Endothelial cell of umbilical vein (primary cell): ENCODE measurements around the gene LTBP1. TPM values are rescaled to one million over a fixed set of nuclear protein-coding genes. Genes with fewer than 3 reads are reported as not detected.

Experiments
- BruUV-seq: library from RNA; stranded (reverse); fragments of 400-500 nt; replicated peaks from 2 replicates; lab custom pipeline; 2021; lab: Mats Ljungman, UMichigan
- CTCF ChIA-PET: fragments of 300-600, 350-600 bp; sonication (Branson Sonifier 250); formaldehyde crosslinking; loops from one replicate; lab custom pipeline; 2021; ENCODE audit warnings: antibody characterized with exemption, inconsistent platforms; lab: Charles Lee
- POLR2A ChIA-PET: fragments of 300-600, 350-600 bp; sonication (Branson Sonifier 250); formaldehyde crosslinking; loops from one replicate; lab custom pipeline; 2021; ENCODE audit warnings: antibody characterized with exemption, inconsistent platforms; lab: Charles Lee
- DNase-seq: peaks from one replicate; pipeline ENCODE4 v3.0.0-alpha.2; 2011; ENCODE audit warnings: low read depth, low spot score
- FAIRE-seq: peaks from 2 replicates; lab custom pipeline; 2011; peaks lifted over from hg19 to GRCh38; lab: Jason Lieb, UNC
- H2AFZ ChIP-seq: 2 replicates; pipeline ENCODE4 v1.6.0; 2012; ENCODE audit warnings: low read depth, low read length, control low read depth, inconsistent platforms
- H3K27ac ChIP-seq: 2 replicates; pipeline ENCODE4 v1.5.1; 2011; ENCODE audit warnings: low read depth, mild to moderate bottlenecking, control low read depth, low read length, moderate library complexity; ENCODE audit not compliant: insufficient read depth
- H3K27me3 ChIP-seq, 2 experiments: 2 replicates each; pipeline versions ENCODE4 v1.6.0 to v1.6.1; 2011; ENCODE audit warnings: low read length in 2 of 2, mixed read lengths in 1 of 2; ENCODE audit not compliant: control insufficient read depth in 2 of 2, insufficient read depth in 2 of 2
- H3K36me3 ChIP-seq, 2 experiments: 2 replicates in 1 of 2; 3 replicates in 1 of 2; pipeline ENCODE4 v1.5.1; 2011; ENCODE audit warnings: low read length in 2 of 2, mild to moderate bottlenecking in 1 of 2, moderate library complexity in 1 of 2; ENCODE audit not compliant: control insufficient read depth in 2 of 2, insufficient read depth in 2 of 2; ENCODE audit errors: extremely low read depth in 1 of 2
- H3K4me1 ChIP-seq: 3 replicates; pipeline ENCODE4 v1.5.1; 2011; ENCODE audit warnings: mild to moderate bottlenecking, low read length; ENCODE audit not compliant: control insufficient read depth, insufficient read depth; ENCODE audit errors: extremely low read depth
- H3K4me2 ChIP-seq: 2 replicates; pipeline ENCODE4 v1.6.1; 2011; ENCODE audit warnings: low read length, control low read depth, mixed read lengths; ENCODE audit not compliant: insufficient read depth
- H3K4me3 ChIP-seq, 3 experiments: fragments of 200-600 bp in 1 of 3; sonication (generic), shearing (Covaris generic) in 1 of 3; replicated peaks in 1 of 3; 2 replicates each; pipeline ENCODE4 v1.5.1; 2011 to 2016; ENCODE audit warnings: control low read depth in 3 of 3, low read length in 3 of 3, mild to moderate bottlenecking in 2 of 3, inconsistent platforms in 1 of 3, low read depth in 1 of 3, moderate library complexity in 1 of 3; ENCODE audit not compliant: insufficient read depth in 1 of 3
- H3K79me2 ChIP-seq: 2 replicates; pipeline ENCODE4 v1.6.0; 2012; ENCODE audit warnings: low read length, inconsistent platforms; ENCODE audit not compliant: control insufficient read depth, insufficient read depth
- H3K9ac ChIP-seq: replicated peaks from 2 replicates; pipeline ENCODE3; 2011; ENCODE audit warnings: low read length, control low read depth; ENCODE audit not compliant: insufficient read depth; ENCODE audit errors: extremely low read depth
- H3K9me1 ChIP-seq: replicated peaks from 3 replicates; pipeline ENCODE4 v1.6.0; 2011; ENCODE audit warnings: mild to moderate bottlenecking, low read length; ENCODE audit not compliant: control insufficient read depth, insufficient read depth; ENCODE audit errors: extremely low read depth
- H3K9me3 ChIP-seq: replicated peaks from 2 replicates; pipeline ENCODE4 v1.5.1; 2012; ENCODE audit warnings: low read length, inconsistent platforms; ENCODE audit not compliant: control insufficient read depth, insufficient read depth
- H4K20me1 ChIP-seq: replicated peaks from 2 replicates; pipeline ENCODE3; 2011; ENCODE audit warnings: mild to moderate bottlenecking, low read length; ENCODE audit not compliant: control insufficient read depth, insufficient read depth; ENCODE audit errors: extremely low read depth
- CTCF ChIP-seq, 2 donors: IDR thresholded peaks; 1 replicate in 1 of 2; 2 replicates in 1 of 2; pipeline ENCODE4 v1.5.1; 2011; ENCODE audit warnings: low read length in 2 of 2, mild to moderate bottlenecking in 2 of 2, moderate library complexity in 2 of 2, control low read depth in 1 of 2, inconsistent platforms in 1 of 2, low read depth in 1 of 2; ENCODE audit not compliant: insufficient read depth in 1 of 2; ENCODE audit errors: extremely low read depth in 1 of 2
- EZH2 ChIP-seq: IDR thresholded peaks from 2 replicates; pipeline ENCODE4 v1.6.1; 2012; ENCODE audit warnings: borderline replicate concordance, low read depth, mild to moderate bottlenecking, moderate library complexity, low read length, inconsistent platforms; ENCODE audit not compliant: severe bottlenecking
- FOS ChIP-seq: IDR thresholded peaks from 2 replicates; pipeline ENCODE4 v1.6.1; 2011; ENCODE audit warnings: mild to moderate bottlenecking, low read length, moderate library complexity, borderline replicate concordance; ENCODE audit not compliant: insufficient read depth
- GATA2 ChIP-seq: IDR thresholded peaks from 2 replicates; pipeline ENCODE4 v1.7.0; 2011; ENCODE audit warnings: low read depth, mild to moderate bottlenecking, moderate library complexity, mixed read lengths, low read length; ENCODE audit not compliant: insufficient read length, insufficient read depth
- JUN ChIP-seq: IDR thresholded peaks from 2 replicates; pipeline ENCODE4 v1.6.1; 2011; ENCODE audit warnings: borderline replicate concordance, low read depth; ENCODE audit not compliant: insufficient read length, insufficient read depth
- MYC ChIP-seq: IDR thresholded peaks from one replicate; pipeline ENCODE4 v1.6.1; 2011; ENCODE audit warnings: mild to moderate bottlenecking, low read depth, low read length
- POLR2A ChIP-seq: IDR thresholded peaks from 2 replicates; pipeline ENCODE4 v1.6.1; 2012; ENCODE audit warnings: low read depth, mild to moderate bottlenecking, control low read depth, low read length
- POLR2AphosphoS5 ChIP-seq: IDR thresholded peaks from 2 replicates; pipeline ENCODE4 v1.6.1; 2012; ENCODE audit warnings: low read depth, mild to moderate bottlenecking, control low read depth, low read length, moderate library complexity; ENCODE audit not compliant: insufficient read depth
- dilution Hi-C: fragments of 300-500 bp; cut with MboI; formaldehyde crosslinking; loops from one replicate; pipeline ENCODE4 v1.15.0; 2019; ENCODE audit warnings: low sequenced_read_pairs; ENCODE audit not compliant: extremely low pct_ligation_motif_present
- intact Hi-C: fragments of 100-400 bp; cut with micrococcal nuclease; formaldehyde crosslinking; loops from one replicate; pipeline ENCODE4 v1.10.0; 2022
- polyA plus RNA-seq, 4 experiments: library from polyadenylated mRNA; depleted of rRNA in 3 of 4; stranded (reverse) in 3 of 4; unstranded in 1 of 4; fragments of >200 nt; gene quantifications; 2 replicates each; pipeline versions ENCODE4 v1.2.1 to v1.2.3, GENCODE V29; 2011 to 2012; ENCODE audit warnings: missing spikeins in 1 of 4
- total RNA-seq: library from RNA; stranded (reverse); gene quantifications from 2 replicates; pipeline ENCODE4 v1.2.3, GENCODE V29; 2021
- TF ChIP-seq, protein P1 (sequence below): IDR thresholded peaks from 2 replicates; pipeline ENCODE4 v1.6.1; 2011; ENCODE audit not compliant: insufficient read depth, insufficient read length

Gene LTBP1
- total and polyA plus RNA-seq, 2 donors (not counting 3 experiments of a cell fraction or from before 2014, with no cell fraction given), result 57.4 to 68.2 TPM

- CTCF ChIA-PET, result interaction anchor here (1.1 kb wide), 1 partner anchor 13 kb away, joined by 3 read pairs; no protein-coding TSS in a partner anchor
Measured at GRCh38 chr2:33322612-33323011, 375.9 kb downstream of the LTBP1 start.

More at GRCh38 chr2:33322612-33323011, 375.9 kb downstream of the LTBP1 start:
- Histone ChIP-seq H3K36me3 (no peaks in the 10 kb centered on the region), H3K4me2 (no peak overlapping the region), H3K27ac (no peak overlapping the region), H3K9me3 (no peaks in the 10 kb centered on the region), H3K4me3 (no peak overlapping the region), H2AFZ (no peak overlapping the region), H4K20me1 (no peaks in the 10 kb centered on the region), H3K79me2 (no peaks in the 10 kb centered on the region), H3K4me1 (no peaks in the 10 kb centered on the region), H3K9ac (no peak overlapping the region), H3K9me1 (no peaks in the 10 kb centered on the region), H3K27me3 (no peaks in the 10 kb centered on the region)
- TF ChIP-seq JUN, result no peak
- TF ChIP-seq FOS, result no peak
- no peak for TF ChIP-seq CTCF (IDR thresholded peaks at IDR 0.05; ENCODE audit: extremely low read depth in 1 of 2, insufficient read depth in 1 of 2, low read depth in 1 of 2, low read length in 2 of 2)
- TF ChIP-seq POLR2AphosphoS5, result no peak
- TF ChIP-seq, protein P1, sequence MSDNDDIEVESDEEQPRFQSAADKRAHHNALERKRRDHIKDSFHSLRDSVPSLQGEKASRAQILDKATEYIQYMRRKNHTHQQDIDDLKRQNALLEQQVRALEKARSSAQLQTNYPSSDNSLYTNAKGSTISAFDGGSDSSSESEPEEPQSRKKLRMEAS, result no peak
- TF ChIP-seq GATA2, result no peak
- TF ChIP-seq EZH2, result no peak
- TF ChIP-seq POLR2A, result no peak
- TF ChIP-seq MYC, result no peak
- dilution Hi-C loops (no loop called here), intact Hi-C loops (no loop called here)
- POLR2A ChIA-PET, result no interaction called here
- FAIRE-seq (no peak), DNase-seq (no peak)
- BruUV-seq, result no TSS peak
